Loucy (cell line): ENCODE results near the gene LIM2.

Source experiments
- EZH2phosphoT487 ChIP-seq: fragments of 200-600 bp; IDR thresholded peaks from 2 replicates; pipeline ENCODE4 v1.6.1; 2018; ENCODE audit warnings: antibody characterized with exemption, mild to moderate bottlenecking, moderate library complexity, borderline replicate concordance
- TF ChIP-seq, protein P1 (sequence below): fragments of 200-600 bp; sonication (generic); conservative IDR thresholded peaks from 2 replicates; pipeline ENCODE4 v1.5.1; 2014; ENCODE audit warnings: mild to moderate bottlenecking, antibody characterized with exemption, low read length

DNA sequence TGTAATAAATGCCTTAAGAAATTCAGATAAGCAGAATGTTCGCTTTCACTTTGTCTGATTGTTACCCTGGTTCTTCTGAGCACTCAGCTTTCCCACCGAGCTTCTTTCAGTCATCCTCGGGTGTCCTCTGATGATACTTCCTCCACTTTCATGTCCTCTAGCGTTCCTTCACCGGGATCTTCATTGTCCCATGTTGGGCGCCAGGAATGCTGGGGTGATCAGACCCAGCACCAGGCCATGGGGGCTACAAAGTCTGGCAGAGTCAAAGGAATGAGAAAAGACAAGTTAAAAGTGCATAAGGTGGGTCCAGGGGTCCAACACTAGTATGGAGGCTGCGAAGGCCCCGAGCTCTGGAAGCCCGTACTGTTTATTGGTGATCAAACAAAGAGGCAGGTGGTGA is 14.3 kb upstream of the LIM2 start:
- TF ChIP-seq, protein P1, sequence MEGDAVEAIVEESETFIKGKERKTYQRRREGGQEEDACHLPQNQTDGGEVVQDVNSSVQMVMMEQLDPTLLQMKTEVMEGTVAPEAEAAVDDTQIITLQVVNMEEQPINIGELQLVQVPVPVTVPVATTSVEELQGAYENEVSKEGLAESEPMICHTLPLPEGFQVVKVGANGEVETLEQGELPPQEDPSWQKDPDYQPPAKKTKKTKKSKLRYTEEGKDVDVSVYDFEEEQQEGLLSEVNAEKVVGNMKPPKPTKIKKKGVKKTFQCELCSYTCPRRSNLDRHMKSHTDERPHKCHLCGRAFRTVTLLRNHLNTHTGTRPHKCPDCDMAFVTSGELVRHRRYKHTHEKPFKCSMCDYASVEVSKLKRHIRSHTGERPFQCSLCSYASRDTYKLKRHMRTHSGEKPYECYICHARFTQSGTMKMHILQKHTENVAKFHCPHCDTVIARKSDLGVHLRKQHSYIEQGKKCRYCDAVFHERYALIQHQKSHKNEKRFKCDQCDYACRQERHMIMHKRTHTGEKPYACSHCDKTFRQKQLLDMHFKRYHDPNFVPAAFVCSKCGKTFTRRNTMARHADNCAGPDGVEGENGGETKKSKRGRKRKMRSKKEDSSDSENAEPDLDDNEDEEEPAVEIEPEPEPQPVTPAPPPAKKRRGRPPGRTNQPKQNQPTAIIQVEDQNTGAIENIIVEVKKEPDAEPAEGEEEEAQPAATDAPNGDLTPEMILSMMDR, result no peak
- no peak for TF ChIP-seq EZH2phosphoT487
